BLaER1 (cell line): Measurements from ENCODE around the gene SNAPC2.
"Not testable (repeated sequence)": the region's sequence is repeated elsewhere in the genome, so short reads cannot be mapped to it uniquely, and the experiment has no call there.

Experiments
- H3K27ac ChIP-seq: shearing (Covaris generic); formaldehyde crosslinking; 2 replicates; pipeline ENCODE4 v1.8.1; 2022
- H3K27me3 ChIP-seq: shearing (Covaris generic); formaldehyde crosslinking; 2 replicates; pipeline ENCODE4 v1.8.1; 2022
- H3K36me3 ChIP-seq: shearing (Covaris generic); formaldehyde crosslinking; 2 replicates; pipeline ENCODE4 v1.8.1; 2022
- H3K4me1 ChIP-seq: shearing (Covaris generic); formaldehyde crosslinking; 2 replicates; pipeline ENCODE4 v1.8.1; 2022
- H3K4me2 ChIP-seq: shearing (Covaris generic); formaldehyde crosslinking; 2 replicates; pipeline ENCODE4 v1.8.1; 2022
- H3K4me3 ChIP-seq: shearing (Covaris generic); formaldehyde crosslinking; 2 replicates; pipeline ENCODE4 v1.8.1; 2022
- H3K9ac ChIP-seq: shearing (Covaris generic); formaldehyde crosslinking; 2 replicates; pipeline ENCODE4 v1.8.1; 2022
- H3K9me3 ChIP-seq: shearing (Covaris generic); formaldehyde crosslinking; 2 replicates; pipeline ENCODE4 v1.8.1; 2022
- H4K20me1 ChIP-seq: shearing (Covaris generic); formaldehyde crosslinking; 2 replicates; pipeline ENCODE4 v1.8.1; 2022
- Cebpa-rat ChIP-seq: shearing (Covaris generic); IDR thresholded peaks from 2 replicates; pipeline ENCODE4 v1.8.1; 2022

SNAPC2 gene

GRCh38 chr19:7944177-7944761 is 24.1 kb downstream of the SNAPC2 start:
- peak overlapping the region; percentile 87 for H3K27ac ChIP-seq
- TF ChIP-seq Cebpa-rat, result no peak

GRCh38 chr19:7947939-7948338 is 27.8 kb downstream of the SNAPC2 start:
- no peak for TF ChIP-seq Cebpa-rat
- Histone ChIP-seq H3K9me3 (no peaks in the 10 kb centered on the region), H3K27me3 (no peaks in the 10 kb centered on the region)

More at GRCh38 chr19:7944177-7944761, 24.1 kb downstream of the SNAPC2 start:
- peak overlapping the region; percentile 83 for H3K4me2 ChIP-seq
- H3K9me3 ChIP-seq, result no peaks in the 10 kb centered on the region
- H3K4me1 ChIP-seq, result peaks cover 26% of the 10 kb centered on the region
- peaks cover 29% of the 10 kb centered on the region for H3K36me3 ChIP-seq
- peaks cover 25% of the 10 kb centered on the region for H4K20me1 ChIP-seq
- H3K4me3 ChIP-seq, result peak overlapping the region; percentile 97
- peak overlapping the region; percentile 83 for H3K9ac ChIP-seq
- H3K27me3 ChIP-seq, result no peaks in the 10 kb centered on the region

GRCh38 chr19:7953060-7953459 is 32.9 kb downstream of the SNAPC2 start:
- H3K36me3 ChIP-seq, result peaks cover 26% of the 10 kb centered on the region
- H3K27ac ChIP-seq, result peak overlapping the region; percentile 15; the same call in 1 of the 2 replicates
- no peak overlapping the region for H3K9ac ChIP-seq
- no peaks in the 10 kb centered on the region for H3K9me3 ChIP-seq
- H3K27me3 ChIP-seq, result no peaks in the 10 kb centered on the region
- TF ChIP-seq Cebpa-rat, result no peak
- peak overlapping the region; percentile 30; the same call in 1 of the 2 replicates for H3K4me2 ChIP-seq
- peaks cover 18% of the 10 kb centered on the region for H3K4me1 ChIP-seq
- H3K4me3 ChIP-seq, result no peak overlapping the region
- 0 out of 2 replicates have a peak, but pooled peaks cover 8% of the 10 kb centered on the region for H4K20me1 ChIP-seq

More at GRCh38 chr19:7947939-7948338, 27.8 kb downstream of the SNAPC2 start:
- no peak overlapping the region for H3K27ac ChIP-seq
- H3K4me3 ChIP-seq, result no peak overlapping the region
- H3K4me1 ChIP-seq, result peaks cover 13% of the 10 kb centered on the region
- H3K4me2 ChIP-seq, result no peak overlapping the region
- 0 out of 2 replicates have a peak, but pooled peaks cover 3% of the 10 kb centered on the region for H3K36me3 ChIP-seq
- H4K20me1 ChIP-seq, result peaks cover 6% of the 10 kb centered on the region; the same call in 1 of the 2 replicates
- no peak overlapping the region for H3K9ac ChIP-seq

GRCh38 chr19:7953576-7953975 is 33.4 kb downstream of the SNAPC2 start:
- Histone ChIP-seq H3K27ac (no peak overlapping the region), H3K9ac (no peak overlapping the region), H3K4me1 (peaks cover 18% of the 10 kb centered on the region), H3K9me3 (no peaks in the 10 kb centered on the region), H3K4me2 (no peak overlapping the region), H3K4me3 (no peak overlapping the region), H3K27me3 (no peaks in the 10 kb centered on the region), H4K20me1 (0 out of 2 replicates have a peak, but pooled peaks cover 13% of the 10 kb centered on the region), H3K36me3 (peaks cover 32% of the 10 kb centered on the region)
- no peak for TF ChIP-seq Cebpa-rat

GRCh38 chr19:7955696-7956095 is 35.6 kb downstream of the SNAPC2 start:
- Histone ChIP-seq H3K9ac (no peak overlapping the region), H3K4me2 (no peak overlapping the region), H3K27ac (no peak overlapping the region), H3K4me1 (peaks cover 30% of the 10 kb centered on the region), H3K4me3 (no peak overlapping the region), H3K9me3 (no peaks in the 10 kb centered on the region), H3K36me3 (peaks cover 43% of the 10 kb centered on the region), H3K27me3 (no peaks in the 10 kb centered on the region), H4K20me1 (peaks cover 28% of the 10 kb centered on the region)
- no peak for TF ChIP-seq Cebpa-rat

- peak overlapping the region; percentile 34 for H3K4me2 ChIP-seq
- H3K36me3 ChIP-seq, result peaks cover 78% of the 10 kb centered on the region
- no peak overlapping the region for H3K4me3 ChIP-seq
- H3K9me3 ChIP-seq, result no peaks in the 10 kb centered on the region
- H3K4me1 ChIP-seq, result peaks cover 17% of the 10 kb centered on the region
- H3K9ac ChIP-seq, result no peak overlapping the region
- H3K27ac ChIP-seq, result peak overlapping the region; percentile 26; the same call in 1 of the 2 replicates
- H3K27me3 ChIP-seq, result no peaks in the 10 kb centered on the region
- H4K20me1 ChIP-seq, result peaks cover 47% of the 10 kb centered on the region
- no peak for TF ChIP-seq Cebpa-rat
Measured at GRCh38 chr19:7959211-7959610, 39.1 kb downstream of the SNAPC2 start.

- not testable (repeated sequence) for H3K27ac ChIP-seq, H3K4me3 ChIP-seq, H3K4me2 ChIP-seq, H3K9ac ChIP-seq, H3K9me3 ChIP-seq, H3K27me3 ChIP-seq
- Histone ChIP-seq H4K20me1 (peaks cover 65% of the 10 kb centered on the region), H3K4me1 (peaks cover 17% of the 10 kb centered on the region), H3K36me3 (peaks cover 92% of the 10 kb centered on the region)
Measured at GRCh38 chr19:7961082-7961481, 40.9 kb downstream of the SNAPC2 start.

GRCh38 chr19:7961920-7962626 is 41.9 kb downstream of the SNAPC2 start:
- H3K4me3 ChIP-seq, result no peak overlapping the region
- no peak for TF ChIP-seq Cebpa-rat
- H3K9me3 ChIP-seq, result no peaks in the 10 kb centered on the region
- H3K27ac ChIP-seq, result no peak overlapping the region
- no peak overlapping the region for H3K9ac ChIP-seq
- H4K20me1 ChIP-seq, result peaks cover 74% of the 10 kb centered on the region
- H3K4me2 ChIP-seq, result no peak overlapping the region
- H3K27me3 ChIP-seq, result no peaks in the 10 kb centered on the region
- H3K36me3 ChIP-seq, result peaks cover 92% of the 10 kb centered on the region
- peaks cover 17% of the 10 kb centered on the region for H3K4me1 ChIP-seq

GRCh38 chr19:7962644-7963268 is 42.6 kb downstream of the SNAPC2 start:
- Histone ChIP-seq H3K27me3 (no peaks in the 10 kb centered on the region), H3K4me2 (no peak overlapping the region), H3K9me3 (no peaks in the 10 kb centered on the region), H3K27ac (no peak overlapping the region), H3K4me3 (no peak overlapping the region), H3K36me3 (peaks cover 93% of the 10 kb centered on the region), H4K20me1 (peaks cover 76% of the 10 kb centered on the region), H3K9ac (no peak overlapping the region), H3K4me1 (peaks cover 12% of the 10 kb centered on the region)
- no peak for TF ChIP-seq Cebpa-rat

GRCh38 chr19:7963566-7963965 is 43.4 kb downstream of the SNAPC2 start:
- peaks cover 76% of the 10 kb centered on the region for H4K20me1 ChIP-seq
- no peaks in the 10 kb centered on the region for H3K9me3 ChIP-seq
- H3K4me3 ChIP-seq, result no peak overlapping the region
- H3K27me3 ChIP-seq, result no peaks in the 10 kb centered on the region
- TF ChIP-seq Cebpa-rat, result no peak
- no peak overlapping the region for H3K9ac ChIP-seq
- peaks cover 12% of the 10 kb centered on the region for H3K4me1 ChIP-seq
- no peak overlapping the region for H3K4me2 ChIP-seq
- peaks cover 93% of the 10 kb centered on the region for H3K36me3 ChIP-seq
- no peak overlapping the region for H3K27ac ChIP-seq
